Measurements from ENCODE around the gene CLSTN2. TPM values are rescaled to one million over a fixed set of nuclear protein-coding genes. Genes with fewer than 3 reads are reported as not detected.

Gene CLSTN2
- total RNA-seq, 1 donor from 2014 or later: 3.9 TPM

DNA sequence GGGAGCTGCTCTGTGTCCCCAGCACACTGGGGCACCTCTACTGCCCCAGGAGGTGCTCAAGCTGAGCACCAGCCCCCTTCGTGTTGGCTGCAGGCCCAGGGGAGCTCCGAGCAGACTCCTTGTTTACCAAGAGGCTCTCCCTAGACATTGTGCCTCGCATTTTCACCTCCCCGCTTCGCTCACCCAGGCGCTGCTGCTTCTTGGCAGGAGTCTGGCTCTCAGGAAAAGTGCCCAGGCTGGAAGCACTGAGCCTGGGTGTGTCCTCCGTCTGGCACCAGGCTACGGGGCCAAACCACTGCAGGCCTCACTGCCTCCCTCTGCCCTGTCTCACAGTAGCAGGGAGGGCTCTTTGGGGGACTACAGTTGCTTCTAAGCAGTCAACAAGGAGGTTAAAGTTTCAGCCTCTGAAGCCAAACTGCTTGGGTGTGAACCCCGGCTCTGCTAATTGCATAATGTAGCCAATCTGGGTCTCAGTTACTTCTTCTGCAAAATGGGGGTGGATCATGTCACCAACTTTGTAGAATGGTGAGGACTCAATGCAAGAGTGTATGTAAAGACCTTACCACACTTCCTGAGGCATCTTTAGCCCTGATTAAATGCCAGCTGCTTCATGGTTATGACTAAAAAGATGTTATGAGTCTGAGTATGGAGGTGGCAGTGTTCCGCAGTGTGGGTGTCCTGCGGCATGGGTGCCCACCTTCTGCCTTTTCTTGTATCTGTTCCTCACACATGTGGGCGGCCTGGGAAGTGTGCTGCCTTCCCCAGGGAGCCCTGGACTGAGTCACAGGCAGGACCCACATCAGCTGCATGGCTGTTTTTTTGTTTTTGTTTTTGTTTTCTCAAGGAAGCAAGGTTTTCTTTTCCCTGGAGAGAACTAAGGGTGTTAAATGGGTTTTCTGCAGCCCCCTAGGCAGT lies 88.9 kb downstream of the CLSTN2 start:
- DNase-seq (ENCODE audit: low spot score): no peak
- intact Hi-C loops (cut with DNase I): no loop called here

DNA sequence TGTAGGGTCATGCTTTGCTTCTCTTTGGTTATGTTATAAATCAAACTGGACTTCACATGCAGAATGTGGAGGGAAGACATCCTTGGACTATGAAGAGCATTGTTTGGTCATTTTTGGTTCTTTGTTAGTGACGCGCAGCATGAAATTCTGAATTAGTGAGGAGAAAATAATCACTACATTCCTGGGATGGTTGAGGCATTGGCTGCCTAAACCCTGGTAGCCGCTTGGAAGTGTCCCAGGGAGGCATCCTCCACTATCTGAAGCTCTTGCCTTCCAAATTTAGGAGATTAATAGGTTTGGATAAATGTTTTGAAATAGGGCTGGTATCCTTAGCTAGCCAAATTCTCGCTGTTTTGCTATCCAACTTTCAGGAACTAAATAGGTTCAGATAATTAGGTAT lies 96.2 kb downstream of the CLSTN2 start:
- no peak for DNase-seq (ENCODE audit: low spot score)
- intact Hi-C loops (cut with DNase I): no loop called here

GRCh38 chr3:140034058-140034457 lies 99.1 kb downstream of the CLSTN2 start:
- DNase-seq (ENCODE audit: low spot score): no peak
- intact Hi-C loops (cut with DNase I): no loop called here

GRCh38 chr3:140035871-140036270 lies 100.9 kb downstream of the CLSTN2 start:
- intact Hi-C loops (cut with DNase I): no loop called here
- no peak for DNase-seq (ENCODE audit: low spot score)

GRCh38 chr3:140050396-140050795 lies 115.4 kb downstream of the CLSTN2 start:
- intact Hi-C loops (cut with DNase I): loop anchor here (5.0 kb wide), 1 partner anchor 113 kb away; the partner anchor contains the start of gene CLSTN2
- DNase-seq (ENCODE audit: low spot score): no peak

DNA sequence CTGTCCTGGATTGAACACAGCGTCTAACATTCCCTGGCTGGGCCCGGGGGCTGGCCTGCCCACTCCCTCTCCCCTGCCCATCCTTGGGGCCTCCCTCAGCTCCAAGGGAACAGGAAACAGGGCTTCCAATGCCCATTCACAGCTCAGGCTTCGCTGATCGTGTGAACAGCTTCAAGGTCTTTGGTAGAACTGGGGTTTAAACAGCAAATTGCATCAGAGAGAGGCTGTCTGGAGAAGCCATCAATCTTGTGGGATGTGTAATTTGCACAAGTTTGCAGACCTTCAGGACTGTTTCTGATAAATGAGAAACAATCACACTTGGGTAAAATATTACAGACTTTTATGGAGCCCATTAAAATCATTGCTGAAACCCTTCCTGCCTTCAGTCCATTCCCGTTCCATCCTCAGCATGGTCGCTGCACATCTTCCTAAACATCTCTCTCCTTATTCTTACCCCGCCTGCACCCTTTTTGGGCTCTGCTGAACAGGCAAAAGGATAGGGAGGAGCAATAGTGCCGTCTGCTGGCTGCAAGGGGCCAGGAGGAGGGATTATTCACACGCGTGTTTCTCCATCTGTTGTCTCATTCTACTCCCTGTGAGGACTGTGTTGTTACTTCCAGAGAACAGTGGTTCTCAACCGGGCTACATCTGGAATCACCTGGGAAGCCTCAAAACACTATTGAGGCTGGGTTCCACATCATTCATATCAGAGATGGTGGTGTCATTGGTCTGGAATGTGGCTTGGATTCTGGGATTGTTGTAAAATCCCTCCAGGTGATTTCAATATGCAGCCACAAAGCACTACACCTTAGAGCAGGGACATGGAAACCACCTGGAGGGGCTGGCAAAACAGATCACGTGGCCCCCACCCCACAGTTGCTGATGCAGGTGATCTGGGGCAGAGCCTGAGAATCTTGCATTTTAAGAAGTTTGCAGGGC lies 116.3 kb downstream of the CLSTN2 start:
- intact Hi-C loops (cut with DNase I): loop anchor here (5.0 kb wide), 1 partner anchor 114 kb away; the partner anchor contains the start of gene CLSTN2
- no peak for DNase-seq (ENCODE audit: low spot score)

DNA sequence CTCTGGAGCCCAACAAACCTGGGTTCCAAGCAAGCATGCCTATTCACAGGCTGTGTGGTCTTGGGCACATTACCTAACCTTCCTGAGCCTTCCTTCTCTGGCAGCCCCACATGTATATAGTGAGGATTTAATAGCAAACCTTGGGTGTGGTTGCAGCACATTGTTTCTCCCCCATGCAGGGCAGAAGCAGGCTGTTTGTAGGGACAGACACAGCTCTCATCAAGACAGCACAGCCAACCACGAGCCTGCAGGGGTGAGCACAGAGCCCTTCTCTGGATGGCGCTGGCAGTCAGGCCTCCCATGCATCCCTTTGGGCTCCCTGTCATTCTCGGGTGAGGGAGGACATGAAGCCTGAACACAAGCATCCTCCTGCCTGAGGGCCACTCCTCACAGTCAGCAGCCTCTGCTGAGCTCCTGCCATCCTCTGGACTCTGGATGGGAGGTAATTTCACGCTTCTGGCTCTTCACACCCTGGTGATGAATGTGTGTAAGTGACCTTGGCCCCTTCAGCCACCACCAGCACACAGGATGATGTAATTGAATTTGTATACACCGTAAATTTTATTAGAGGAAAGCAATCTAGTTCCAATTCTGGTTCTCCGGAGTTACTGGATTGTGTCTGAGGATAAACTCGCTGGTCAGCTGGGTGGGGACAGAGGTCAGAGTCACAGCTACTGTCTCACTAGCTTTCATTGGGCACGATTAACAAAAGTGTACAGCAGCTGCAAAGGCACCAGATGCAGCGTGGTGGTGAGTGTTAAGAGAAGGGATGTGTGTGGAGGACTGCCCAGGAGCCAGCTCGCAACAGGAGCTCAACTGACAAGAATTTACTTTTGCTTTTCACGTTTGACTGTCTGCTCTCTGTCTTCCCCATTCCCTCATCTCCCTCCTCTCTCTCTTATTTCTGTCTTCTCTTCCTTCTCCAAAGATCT lies 118.1 kb downstream of the CLSTN2 start:
- no peak for DNase-seq (ENCODE audit: low spot score)
- intact Hi-C loops (cut with DNase I): loop anchor here (5.0 kb wide), 1 partner anchor 116 kb away; the partner anchor contains the start of gene CLSTN2

DNA sequence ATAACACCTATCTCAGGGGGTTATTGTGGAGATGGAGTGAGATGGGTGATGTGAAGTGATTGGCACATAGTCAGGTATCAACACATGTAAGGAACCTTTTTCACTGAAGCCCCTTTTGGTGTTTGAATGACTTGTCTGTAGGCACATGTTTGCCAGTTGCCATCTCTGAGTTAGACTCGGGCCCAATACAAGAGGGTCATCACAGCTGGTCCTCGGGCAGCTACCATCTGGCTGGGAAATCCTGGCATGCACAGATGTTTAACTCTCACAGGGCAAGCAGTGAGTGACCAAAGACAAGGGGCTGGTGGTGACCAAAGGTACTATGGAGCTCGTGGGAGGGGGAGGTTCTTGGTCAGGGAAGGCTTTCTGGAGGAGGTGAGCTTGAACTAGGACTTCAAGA lies 118.8 kb downstream of the CLSTN2 start:
- intact Hi-C loops (cut with DNase I): loop anchor here (5.0 kb wide), 1 partner anchor 116 kb away; the partner anchor contains the start of gene CLSTN2
- DNase-seq (ENCODE audit: low spot score): no peak

GRCh38 chr3:140055092-140055791 lies 120.3 kb downstream of the CLSTN2 start:
- intact Hi-C loops (cut with DNase I): no loop called here
- DNase-seq (ENCODE audit: low spot score): no peak

- intact Hi-C loops (cut with DNase I): no loop called here
Measured at GRCh38 chr3:140056047-140056446, 121.1 kb downstream of the CLSTN2 start.

DNA sequence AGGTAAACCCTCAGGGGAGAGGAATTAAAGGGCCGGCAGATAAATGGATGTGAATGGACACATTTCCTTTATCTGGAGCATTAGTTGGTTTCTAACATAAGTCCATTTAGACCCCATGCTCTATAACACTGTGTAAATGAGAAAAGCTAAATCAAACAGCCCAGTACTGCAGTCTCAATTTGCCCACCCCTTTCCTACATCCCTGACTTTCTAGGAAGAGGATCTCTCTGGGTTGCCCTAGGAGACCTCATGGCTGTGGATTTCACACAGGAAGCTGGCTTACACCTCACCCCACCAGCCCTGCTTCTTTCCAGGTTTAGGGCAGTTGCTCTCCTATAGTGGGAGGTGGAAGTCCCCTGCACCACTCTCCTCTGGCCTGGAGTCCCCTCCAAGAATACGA lies 126.2 kb downstream of the CLSTN2 start:
- intact Hi-C loops (cut with DNase I): no loop called here
- DNase-seq (ENCODE audit: low spot score): no peak

More at GRCh38 chr3:140056047-140056446, 121.1 kb downstream of the CLSTN2 start:
- no peak for DNase-seq (ENCODE audit: low spot score)

GRCh38 chr3:140062461-140062860 lies 127.5 kb downstream of the CLSTN2 start:
- no peak for DNase-seq (ENCODE audit: low spot score)
- intact Hi-C loops (cut with DNase I): no loop called here

DNA sequence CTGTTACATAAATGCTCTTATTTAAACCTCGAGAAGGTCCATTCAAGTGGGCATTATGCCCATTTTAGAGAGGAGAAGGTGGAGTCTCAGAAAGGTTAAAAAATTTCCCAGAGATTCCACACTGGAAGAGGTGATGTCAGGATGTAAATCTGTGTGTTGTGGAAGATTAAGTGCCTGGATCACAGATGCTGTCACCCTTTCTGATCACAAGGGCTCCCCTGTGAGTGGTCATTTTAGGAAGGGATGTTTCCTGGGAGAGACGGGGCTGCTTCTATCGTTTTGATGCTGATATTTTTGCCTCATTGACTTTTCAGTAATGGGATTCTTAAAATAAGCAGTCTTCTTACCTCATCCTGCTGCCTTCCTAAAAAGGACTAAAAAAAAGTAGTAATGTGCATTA lies 132.5 kb downstream of the CLSTN2 start:
- intact Hi-C loops (cut with DNase I): no loop called here
- DNase-seq (ENCODE audit: low spot score): no peak

GRCh38 chr3:140068494-140069017 lies 133.6 kb downstream of the CLSTN2 start:
- no peak for DNase-seq (ENCODE audit: low spot score)
- intact Hi-C loops (cut with DNase I): no loop called here

DNA sequence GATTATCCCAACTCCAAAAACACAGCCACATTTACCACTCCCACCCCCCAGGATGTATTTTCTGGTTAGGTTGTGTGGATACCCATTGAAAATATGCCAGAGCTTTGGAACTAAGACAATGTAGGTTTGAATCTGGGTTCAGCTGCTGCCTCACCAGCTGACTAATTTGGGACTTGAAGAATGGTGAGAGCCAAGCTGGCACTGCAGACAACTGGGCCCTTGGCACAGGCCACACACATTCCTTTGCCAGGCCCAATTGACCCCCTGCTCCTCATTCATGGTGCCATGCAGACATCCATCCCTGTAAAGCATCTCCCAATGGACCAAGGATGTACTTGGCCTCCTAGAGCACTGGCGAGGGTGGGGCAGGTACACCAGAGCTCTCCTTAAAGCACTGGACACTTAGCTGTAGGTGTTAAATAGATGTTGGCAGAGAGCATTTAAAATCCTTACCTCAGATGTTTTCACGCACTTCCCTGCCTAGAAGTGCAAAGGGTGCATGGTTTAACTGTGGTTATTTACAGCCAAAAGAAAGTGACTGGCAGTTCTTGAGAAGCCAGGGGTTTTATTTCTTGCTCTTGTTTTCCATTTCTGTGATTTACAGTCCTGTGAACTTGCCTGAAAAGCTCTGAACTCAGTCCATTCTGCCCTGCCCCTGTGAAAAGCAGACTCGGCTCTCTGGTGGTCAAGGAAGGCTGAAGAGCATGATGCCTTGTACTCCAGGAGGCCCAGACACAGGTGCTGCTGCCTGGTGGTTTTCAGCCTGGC lies 138.5 kb downstream of the CLSTN2 start:
- intact Hi-C loops (cut with DNase I): no loop called here
- no peak for DNase-seq (ENCODE audit: low spot score)

DNA sequence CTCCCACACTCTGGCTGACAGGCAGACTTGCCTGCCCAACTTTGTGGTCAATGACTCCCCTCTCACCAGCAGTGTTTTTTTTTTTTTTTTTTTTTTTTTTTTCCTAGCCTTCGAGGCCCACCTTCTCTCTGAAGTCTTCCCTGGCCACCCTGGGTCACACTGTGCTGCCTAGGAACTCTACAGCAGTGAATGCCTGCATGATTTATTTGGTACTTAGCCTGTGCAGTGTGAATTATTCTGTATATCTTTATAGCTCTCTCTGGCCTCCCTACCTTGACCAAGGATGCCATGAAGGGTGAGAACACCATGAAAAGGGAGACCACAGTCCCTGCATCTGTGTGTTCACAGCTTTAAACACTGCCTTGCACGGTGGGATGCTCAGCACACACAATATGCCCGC lies 141.6 kb downstream of the CLSTN2 start:
- DNase-seq (ENCODE audit: low spot score): no peak
- intact Hi-C loops (cut with DNase I): no loop called here

DNA sequence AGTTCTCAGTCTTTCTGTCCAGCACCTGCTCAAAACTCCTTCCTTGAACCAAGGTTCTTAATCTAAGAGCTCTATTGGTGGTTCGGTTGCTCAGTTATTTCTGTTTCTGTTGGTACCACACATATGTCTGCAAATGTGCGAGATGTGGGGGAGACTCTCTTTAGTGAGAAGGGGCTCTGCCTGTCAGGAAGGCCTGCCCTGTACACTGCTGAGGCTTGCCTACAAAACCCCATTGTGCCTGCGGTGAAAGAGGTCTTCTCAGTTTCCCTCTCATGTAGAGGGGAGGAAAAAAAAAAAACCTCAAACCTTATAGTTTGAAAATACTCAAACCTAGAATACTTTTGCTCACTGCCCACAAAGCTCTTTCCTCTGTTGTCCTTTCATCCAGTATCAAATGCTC lies 142.4 kb downstream of the CLSTN2 start:
- intact Hi-C loops (cut with DNase I): no loop called here
- no peak for DNase-seq (ENCODE audit: low spot score)

DNA sequence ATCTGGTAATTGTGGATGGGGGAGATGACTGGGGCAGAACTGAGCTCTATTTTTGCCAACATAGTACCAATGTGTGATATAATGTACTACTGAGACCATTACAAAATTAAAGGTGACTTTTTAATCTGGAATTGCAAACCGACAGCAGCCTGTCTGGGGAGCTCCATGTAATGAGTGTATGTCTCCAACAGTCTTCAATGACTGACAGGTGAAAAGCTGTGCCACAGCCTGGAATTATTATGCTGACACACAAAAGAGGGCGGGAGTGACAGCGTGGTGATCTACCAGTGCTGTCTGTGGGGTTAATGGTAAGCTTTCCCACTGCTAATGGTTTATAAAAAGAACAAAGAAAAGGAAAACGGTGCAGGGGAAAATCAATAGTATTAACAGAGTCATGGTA lies 143.4 kb downstream of the CLSTN2 start:
- intact Hi-C loops (cut with DNase I): no loop called here
- DNase-seq (ENCODE audit: low spot score): no peak
